GM21576 (cell line): Measurements from ENCODE around the gene WNT7B.
"Not testable (repeated sequence)": the region's sequence is repeated elsewhere in the genome, so short reads cannot be mapped to it uniquely, and the experiment has no call there.

ENCODE experiments used
- ATAC-seq: cut with Tn5 transposase; IDR thresholded peaks from one replicate; pipeline ENCODE4 v1.9.1; 2021; ENCODE audit warnings: mild to moderate bottlenecking, moderate library complexity; ENCODE audit not compliant: unreplicated experiment

WNT7B gene

DNA sequence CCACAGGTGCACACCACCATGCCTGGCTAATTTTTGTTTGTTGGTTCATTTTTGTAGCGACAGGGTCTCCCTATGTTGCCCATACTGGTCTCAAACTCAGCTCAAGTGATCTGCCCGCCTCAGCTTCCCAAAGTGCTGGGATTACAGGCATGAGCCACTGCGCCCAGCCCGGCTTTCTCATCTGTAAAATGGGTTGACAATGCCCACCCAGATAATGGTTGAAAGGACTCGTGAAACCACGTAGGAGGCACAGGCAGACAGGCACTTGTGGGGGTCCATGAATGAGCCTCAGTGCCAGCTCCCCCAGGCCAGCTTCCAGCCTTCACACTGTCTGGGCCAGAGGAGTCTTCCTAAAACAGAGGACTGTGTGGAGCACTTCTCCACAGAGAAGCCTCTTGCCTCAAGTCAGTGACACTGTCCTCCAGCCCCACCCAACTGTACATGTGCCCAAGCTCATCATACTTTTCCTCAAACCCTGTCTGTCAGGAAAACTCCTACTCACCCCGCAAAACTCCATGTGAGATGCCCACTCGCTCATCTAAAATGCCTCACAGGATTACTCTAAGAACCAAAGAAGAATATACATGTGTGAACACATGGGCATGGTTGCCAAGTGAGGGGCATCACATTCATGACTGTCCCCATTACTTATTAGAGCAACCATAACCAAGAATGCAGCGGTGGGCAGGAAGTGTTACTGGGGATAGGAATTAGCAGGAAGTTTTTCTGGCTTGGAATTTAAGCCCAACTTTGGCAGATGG lies 32.1 kb upstream of the WNT7B start:
- ATAC-seq: no peak

DNA sequence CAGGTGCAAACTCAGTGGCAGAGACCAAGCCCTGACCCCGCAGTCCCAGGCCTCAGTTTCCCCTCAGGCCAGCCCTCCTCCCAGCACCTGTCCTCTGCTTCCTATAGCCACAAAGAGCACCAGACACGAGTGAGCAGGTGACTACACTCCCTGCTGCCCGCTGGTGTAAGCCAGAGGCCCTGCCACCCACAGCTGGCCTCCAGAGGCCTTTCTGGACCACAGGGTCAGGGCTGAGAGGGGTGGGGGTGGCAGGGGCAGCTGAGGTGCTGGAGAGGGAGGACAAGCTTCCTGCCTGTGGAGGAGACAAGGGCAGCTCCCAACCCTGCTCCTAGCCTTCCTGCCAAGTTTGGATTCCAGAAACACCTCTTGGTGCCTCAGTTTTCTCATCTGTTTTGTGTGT lies 31.3 kb upstream of the WNT7B start:
- ATAC-seq: no peak

DNA sequence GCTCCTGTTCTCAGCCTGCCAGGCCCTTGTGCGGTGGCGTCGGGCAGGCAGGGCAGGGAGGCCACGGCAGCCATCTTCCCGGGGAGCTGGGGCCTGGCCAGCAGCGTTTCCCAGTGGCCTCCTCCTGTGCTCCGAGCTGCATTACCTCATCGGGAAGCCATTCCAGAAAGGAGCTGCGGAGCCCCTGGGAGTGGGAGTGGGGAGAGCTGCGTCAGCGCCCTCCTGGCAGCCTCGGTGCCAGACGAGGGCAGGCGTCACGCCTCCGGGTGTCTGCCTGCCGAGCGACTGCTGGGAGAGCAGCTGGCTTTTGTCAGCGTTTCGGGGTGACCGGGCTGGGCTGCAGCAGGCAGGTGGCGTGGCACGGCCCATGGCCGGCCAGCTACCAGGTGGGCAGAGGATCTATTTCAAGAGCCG lies 30.9 kb upstream of the WNT7B start:
- ATAC-seq: no peak

DNA sequence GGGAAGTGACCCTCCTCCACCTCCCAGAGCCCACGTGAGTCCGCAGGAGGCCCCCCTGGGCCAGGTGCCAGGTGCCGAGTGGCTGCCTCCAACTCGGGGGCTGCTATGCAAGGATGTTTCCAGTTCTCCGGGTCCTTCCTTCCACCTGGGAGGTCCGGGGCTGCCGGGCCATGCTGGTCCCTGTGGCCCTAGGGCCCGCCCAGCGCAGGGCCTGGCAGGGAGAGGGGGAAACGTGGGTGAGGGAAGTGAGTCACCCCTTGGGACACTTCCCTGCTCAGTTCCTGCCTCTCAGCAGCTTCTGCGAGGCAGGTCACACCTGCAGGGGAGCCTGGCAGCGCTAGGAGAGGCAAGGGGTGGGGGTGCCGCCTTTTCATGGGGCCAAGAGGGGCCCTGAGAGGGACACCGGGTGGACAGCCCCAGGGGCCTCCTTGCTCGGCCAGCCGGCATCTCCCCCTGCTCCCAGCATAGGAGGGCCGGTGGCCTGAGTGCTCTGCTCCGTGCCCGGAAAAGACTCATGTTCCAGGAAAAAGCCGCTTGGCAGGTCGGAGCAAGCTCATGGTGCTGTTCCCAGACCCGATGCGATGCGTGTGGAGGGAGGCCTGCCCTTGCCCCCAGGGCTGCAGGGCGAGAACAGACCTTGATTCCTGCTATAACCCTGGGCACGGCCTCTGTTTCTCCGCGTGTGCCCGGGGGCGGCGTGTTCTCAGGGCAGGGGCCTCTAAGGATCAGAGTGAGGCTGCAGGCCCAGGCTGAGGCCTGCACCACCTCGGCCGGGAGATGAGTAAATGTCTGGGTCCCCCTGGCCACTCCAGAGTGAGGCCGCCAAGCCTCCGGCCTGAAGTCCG lies 30.3 kb upstream of the WNT7B start:
- ATAC-seq: no peak

DNA sequence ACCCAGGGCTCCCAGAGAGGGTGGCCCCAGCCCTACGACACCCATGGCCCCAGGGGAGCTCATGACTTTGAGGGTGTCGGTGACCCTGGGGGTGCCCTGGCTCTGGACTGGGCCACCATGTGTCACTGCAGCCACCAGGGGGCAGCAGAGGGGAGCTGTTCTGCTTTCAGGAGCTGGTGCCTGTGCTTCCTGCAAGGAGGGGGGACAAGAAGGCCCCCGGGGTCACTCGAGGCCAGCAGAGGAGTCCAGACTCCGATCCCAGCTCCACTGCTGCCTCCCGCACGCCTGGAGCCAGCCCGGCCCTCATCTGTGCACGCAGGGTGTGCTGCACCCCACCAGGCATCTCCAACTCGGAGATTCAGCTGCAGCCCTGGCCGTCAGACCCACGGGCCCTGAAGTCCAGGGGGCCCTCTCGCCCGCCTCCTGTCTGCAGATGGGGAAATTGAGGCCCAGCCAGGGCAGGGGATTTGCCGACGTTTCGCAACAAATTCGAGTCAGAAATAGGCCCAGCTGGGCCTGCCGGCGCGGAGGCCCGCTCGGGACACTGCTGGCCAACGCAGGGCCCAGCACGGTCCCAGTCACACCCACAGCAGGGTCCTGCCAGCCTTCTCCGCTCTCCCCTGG lies 29.5 kb upstream of the WNT7B start:
- ATAC-seq: no peak

DNA sequence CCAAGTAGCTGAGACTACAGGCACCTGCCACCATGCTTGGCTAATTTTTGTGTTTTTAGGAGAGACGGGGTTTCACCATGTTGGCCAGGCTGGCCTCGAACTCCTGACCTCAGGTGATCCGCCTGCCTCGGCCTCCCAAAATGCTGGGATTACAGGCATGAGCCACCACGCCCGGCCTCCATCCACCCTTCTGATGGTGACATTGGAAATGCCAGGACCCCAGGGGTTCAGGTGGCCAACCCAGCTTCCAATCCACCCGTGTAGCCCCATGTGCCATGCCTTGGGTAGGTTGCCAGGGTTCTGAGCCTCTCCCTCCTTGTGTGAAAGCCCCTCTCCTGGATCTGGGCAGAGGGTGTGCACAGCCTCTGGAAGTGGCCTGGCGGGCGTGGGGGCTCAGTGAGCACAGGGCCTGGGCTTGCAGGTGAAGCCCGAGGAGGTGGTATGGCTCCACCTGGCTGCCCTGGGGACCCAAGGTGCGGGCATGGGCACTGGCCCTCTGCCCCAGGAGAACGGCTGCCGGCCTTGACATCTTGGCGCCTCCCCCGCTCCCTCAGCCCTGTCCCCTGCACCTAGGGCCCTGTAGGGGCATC lies 28.2 kb upstream of the WNT7B start:
- ATAC-seq: not testable (repeated sequence)

DNA sequence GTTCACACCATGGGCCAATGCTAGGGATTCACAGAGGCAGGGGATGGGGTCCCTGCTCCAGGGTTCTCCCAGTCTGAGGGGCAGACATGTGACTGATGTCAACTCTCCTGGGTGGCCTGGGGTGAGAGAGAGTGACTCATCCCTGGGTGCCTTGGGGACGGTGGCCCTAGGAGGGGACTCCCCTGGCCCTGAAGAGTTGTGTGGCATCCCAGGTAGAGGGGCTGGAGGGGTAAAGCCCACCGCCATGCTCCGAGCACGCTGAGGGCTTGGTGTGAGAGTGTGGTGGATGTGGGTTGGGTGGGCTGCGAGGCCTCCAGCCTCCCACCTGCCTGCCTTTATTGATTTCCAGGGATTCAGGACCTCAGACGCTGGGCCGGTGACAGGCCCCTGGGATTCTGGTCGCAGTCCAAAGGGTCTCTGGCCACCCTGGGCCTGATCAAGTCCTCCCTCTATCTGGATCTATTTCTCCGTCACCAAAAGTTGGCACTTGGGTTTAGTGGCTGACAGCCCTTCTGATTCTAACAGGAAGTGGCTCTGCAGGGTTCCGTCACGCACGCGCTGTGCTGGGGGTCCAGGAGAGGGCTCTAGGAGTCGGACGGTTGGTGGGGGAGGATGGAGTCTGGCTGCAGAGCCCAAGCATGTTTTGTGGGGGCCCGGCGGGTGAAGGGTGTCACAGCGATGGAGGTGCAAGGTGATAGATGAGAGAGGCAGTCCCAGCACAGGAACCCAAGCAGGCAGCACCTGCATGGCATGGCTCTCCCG lies 27.3 kb upstream of the WNT7B start:
- no peak for ATAC-seq

DNA sequence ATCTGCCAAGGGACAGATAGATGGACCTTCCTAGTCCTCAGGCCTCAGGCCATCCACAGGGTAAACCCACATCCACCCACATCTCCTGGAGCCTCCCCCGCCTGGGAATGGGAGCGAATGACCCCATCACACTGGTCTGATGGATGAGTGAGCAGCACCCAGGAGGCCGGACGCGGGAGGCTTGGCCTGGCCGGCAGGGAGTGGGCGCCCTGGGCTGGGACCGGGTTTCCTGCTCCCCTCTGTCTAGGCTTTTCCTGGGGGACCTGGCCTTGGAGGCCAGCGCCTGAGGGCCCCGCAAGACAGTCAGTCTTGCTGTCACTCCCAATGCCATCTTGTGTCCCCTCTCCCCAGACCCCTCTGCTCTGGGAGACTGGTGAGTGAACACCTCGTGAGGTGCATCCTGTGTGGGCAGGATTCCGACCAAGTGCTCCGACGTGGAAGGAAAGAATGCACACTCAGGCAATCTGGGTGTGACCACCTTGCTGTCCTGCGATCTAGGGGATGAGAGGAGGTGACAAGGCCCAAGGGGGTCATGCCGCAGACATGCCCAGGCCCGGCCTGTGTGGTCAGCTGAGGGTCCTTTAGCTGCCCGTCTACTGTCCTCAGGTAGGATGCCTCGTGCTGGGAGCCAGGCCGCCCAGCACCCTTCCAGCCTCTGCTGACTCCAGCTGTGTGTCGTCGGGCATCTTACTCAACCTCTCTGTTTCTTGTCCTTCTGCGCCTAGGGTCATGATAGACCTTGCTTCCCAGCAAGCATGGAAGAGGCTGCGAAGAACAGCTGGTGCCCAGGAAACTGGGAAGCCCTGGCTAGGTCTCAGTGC lies 26.5 kb upstream of the WNT7B start:
- no peak for ATAC-seq

DNA sequence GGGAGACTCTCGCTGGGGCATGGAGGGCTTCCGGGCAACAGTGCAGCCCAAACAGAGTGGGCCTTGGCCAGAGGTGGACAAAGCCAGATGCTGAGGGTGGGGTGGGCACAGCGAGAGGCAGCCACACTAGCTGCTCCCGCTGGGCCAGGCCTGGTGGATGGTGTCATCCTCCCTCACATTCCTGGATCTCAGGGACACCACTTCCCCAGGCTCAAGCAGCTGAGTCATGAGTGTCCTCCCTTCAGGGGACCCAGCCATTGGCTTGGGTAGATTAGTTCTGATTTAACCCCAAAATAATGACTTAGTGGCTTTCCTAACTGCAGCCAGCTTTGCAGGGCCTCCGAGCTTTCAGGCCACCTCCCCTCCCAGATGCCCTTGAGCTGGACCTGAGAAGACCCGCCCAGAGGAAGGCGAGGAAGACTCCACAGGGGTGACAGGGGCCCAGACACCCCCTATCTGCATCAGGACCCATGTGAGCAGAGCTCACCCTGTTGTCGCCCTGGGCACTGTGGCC lies 25.9 kb upstream of the WNT7B start:
- ATAC-seq: no peak

DNA sequence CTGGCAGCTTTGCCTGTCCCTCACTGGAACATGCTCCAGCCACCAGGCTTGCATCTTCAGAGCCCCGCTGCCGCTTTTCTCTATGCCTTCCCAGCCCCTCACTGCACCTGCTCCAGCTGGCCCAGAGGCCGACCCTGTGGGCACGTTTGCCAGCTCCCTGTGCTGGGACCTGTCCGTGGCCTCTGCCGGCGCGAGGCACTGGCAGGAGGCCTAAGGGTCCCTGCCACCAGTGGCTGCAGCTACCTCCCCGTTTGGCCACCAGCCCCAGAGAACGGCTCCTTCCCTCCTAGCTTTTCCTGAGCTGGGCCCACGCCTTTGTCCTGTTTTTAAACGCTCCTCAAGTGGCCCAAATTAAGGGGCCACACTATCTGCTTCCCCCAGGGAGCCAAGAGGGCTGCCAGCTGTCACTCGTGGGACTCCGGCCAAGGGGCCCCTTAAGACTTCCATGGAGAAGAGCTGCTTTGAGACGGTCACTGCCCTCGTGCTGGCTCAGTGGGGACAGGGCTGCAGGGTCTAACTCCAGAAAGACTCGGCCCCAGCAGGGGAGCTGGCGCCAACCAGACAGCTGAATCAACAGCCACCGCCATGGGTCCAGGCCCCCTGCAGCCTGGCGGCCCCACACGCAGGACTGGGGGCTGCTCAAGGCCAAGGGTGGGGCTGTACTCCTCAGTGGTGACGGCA lies 24.6 kb upstream of the WNT7B start:
- ATAC-seq: no peak

DNA sequence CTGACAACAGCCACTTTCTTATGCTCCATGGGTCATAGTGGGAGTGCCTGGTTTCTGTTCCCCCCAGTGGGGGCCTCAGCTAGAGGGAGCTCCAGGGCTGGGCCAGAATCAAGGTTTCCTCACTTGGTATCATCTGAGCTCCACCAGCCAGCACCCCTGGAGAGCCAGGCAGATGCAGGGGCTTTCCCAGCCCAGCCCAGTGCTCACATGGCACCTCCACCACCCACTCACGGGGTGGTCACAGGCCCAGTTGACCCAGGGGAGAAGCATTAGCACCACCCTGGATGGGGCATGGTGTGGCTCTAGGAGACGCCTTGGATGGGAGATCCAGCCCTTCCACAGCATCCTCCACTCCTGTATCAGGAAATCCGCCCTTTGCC lies 24.1 kb upstream of the WNT7B start:
- no peak for ATAC-seq

DNA sequence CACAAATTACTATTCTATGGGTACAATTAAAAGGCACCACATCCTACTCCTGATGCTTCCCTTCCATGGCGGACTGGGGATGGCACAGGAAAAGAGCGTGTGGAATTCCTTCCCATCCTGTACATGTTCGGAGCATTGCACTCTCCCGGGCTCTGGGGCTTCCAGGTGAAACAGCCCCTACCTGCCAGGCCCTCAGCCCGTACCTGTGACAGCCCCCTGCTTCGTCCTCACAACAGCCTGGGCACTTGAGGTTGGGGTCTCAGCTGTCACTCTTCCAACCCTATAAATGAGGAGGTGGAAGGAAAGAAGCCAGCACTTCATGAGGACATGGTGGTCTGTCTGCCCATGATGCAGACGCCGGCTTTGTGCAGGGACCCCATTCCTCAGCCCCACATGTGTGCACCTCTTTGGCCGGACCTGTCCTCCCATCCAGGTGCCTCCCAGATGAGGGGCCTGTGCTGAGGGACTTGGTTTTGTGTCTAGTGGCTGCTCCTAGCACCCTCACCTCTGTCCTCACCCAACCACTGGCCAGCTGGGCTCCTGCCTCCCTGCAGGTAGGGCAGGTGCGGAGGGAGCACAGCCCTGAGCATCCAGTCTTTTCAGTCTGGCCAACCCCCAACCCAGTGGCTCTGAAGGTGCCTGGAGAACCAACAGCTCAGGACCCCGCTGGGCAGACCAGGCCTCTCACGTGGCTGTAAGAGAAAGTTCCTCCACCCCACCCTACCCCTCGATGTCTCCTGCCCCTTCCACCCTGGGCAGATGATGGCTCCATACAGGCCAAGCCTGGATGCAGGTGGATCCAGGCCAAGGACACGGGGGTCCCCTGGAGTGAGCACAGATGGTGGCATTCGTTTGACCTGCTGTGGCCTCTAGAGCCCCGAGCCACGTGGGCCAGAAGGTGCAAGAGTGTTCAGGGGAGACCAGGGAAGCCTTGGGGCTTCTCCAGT lies 23.4 kb upstream of the WNT7B start:
- ATAC-seq: no peak

DNA sequence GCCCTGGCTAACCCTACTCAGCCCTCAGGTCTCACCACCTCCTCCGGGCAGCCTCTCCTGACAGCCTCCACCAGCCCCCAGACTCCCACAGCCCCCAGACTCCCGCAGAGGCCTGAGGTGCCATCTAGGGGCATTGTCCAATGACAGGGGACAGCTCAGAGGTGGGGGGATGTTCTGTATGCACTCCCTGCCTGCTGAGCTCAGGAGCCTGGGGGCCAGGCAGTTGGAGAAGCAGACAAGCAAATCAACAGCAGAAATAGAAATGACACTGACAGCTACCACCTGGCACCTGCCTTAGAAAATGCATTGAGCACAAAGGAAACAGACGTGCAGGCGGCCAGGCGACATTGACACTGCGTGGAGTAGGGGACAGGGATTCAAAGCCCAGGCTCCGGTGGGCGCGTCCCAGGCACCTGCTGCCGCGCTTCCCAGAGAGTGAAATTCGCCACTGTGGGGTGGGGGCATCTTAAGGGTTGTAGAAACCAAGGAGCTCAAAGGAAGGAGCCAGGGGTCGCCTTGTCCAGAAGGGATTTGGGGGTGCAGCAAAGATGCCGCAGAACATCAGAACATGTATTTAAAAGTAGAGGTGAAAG lies 22.5 kb upstream of the WNT7B start:
- ATAC-seq: no peak

DNA sequence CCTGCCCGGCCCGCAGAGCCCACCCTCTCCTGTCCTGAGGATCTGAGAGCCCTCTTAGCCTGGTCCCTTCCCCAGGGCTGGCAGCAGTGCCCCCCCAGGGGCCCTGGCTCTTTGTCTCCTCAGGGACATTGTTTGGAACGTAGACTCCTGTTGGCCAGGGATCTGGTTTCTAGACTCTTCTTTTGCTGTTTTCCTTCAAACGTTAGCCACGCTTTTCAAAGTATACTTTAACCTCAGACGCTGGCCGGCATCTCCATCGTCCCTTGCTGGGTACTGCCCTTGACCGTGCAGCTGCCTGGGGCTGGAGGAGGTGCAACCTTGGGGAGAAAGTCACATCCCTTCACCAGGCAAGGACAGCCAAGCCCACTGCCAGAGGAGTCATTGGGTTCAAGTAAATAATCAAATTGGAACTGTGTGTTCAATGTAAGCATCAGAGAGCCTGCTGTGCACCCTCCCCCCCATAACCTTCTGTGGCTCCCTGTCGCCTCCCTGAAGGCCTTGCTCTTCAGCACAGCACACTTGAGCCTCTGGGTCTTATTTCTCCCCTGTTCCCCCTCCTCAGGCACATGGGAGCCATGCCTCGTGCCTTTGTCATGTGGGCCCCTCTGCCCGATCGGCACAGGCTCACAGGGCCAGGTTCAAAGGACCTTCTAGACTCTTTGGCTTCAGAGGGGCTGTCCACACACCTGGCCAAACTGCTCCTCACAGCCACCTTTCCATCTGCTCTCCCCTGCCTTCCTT lies 21.8 kb upstream of the WNT7B start:
- no peak for ATAC-seq

DNA sequence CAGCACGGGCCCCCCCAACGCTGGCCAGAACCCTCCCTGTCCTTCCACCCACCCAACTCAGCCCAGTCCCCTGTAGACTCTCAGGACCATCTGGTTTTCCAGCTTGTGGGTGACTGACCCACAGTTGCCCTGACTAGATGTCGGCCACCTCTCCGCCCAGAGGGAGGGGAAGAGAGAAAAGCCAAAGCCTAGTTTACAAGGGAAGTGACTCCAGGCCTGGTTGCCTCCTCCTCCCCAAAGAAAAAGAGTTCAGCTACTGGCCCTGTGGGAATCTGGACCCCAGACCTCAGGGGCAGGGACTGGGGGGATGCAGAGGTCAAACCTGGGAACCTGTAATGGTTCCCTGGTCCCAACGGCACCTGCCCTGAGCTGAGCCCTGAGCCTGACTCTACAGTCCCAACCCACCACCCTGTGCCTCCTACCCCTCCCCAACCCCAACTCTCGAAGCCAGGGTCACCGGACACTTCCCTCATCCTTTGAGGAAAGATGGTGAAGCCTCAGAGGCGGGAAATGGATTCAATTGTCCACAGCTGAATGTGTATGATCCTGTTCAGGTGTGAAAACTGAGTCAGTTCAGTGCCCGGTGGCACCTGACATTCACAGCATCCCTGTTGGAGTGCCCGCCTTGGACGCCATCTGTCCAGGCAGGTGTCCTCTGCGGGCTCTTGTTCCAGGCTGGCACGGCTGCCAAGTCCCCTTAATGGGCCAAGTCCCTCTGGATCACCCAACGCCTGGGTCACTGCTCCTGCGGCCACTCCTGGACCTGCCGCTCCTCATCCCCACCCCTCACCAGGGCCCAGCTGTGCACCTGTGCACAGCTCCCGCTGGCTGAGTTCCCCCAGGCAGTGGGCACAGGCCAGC lies 21.0 kb upstream of the WNT7B start:
- no peak for ATAC-seq
